Right cardiac atrium (tissue), 5 donors: ENCODE measurements around the gene PXDN. TPM values are rescaled to one million over a fixed set of nuclear protein-coding genes. Genes with fewer than 3 reads are reported as not detected.
A peak's percentile ranks its signal among the peaks of the same experiment; 100 is the strongest.
"Not testable (repeated sequence)": the region's sequence is repeated elsewhere in the genome, so short reads cannot be mapped to it uniquely, and the experiment has no call there.

Experiments
- ATAC-seq, 2 donors: fragments of 200-7000 bp; cut with Tn5 transposase; one replicate each; pipeline versions ENCODE4 v1.8.0 to v1.9.1; 2020; ENCODE audit warnings: moderate library complexity in 2 of 2, mild to moderate bottlenecking in 1 of 2
- DNase-seq, 3 donors: peaks; one replicate each; pipeline ENCODE4 v3.0.0-alpha.2; 2020
- H3K27ac ChIP-seq: one replicate; pipeline ENCODE4 v1.5.1; 2013; ENCODE audit warnings: mild to moderate bottlenecking, low read length, control low read depth, moderate library complexity
- H3K27me3 ChIP-seq: one replicate; pipeline ENCODE4 v1.6.1; 2013; ENCODE audit not compliant: control insufficient read depth, insufficient read depth
- H3K4me1 ChIP-seq: one replicate; pipeline ENCODE4 v1.6.1; 2013; ENCODE audit warnings: low read length; ENCODE audit not compliant: control insufficient read depth, insufficient read depth
- H3K4me3 ChIP-seq: one replicate; pipeline ENCODE4 v1.5.1; 2013; ENCODE audit warnings: low read length, control low read depth
- H3K9me3 ChIP-seq: one replicate; pipeline ENCODE4 v1.6.1; 2013; ENCODE audit warnings: low read length; ENCODE audit not compliant: control insufficient read depth
- whole genome bisulfite sequencing: extraction: QIAGEN DNeasy Blood & Tissue Kit; methylation state at CpG from one replicate; pipeline ENCODE4 v1.1.7; 2013; 5-methylcytosine and 5-hydroxymethylcytosine counted together
- intact Hi-C, 4 donors: fragments of 100-400 bp; cut with DNase I; formaldehyde crosslinking; loops; one replicate each; pipeline versions ENCODE4 v1.11.0 to v1.14.0; 2022 to 2023
- polyA plus RNA-seq: library from polyadenylated mRNA; stranded (reverse); fragments of 200-250 nt; gene quantifications from one replicate; pipeline ENCODE4 v1.2.3, GENCODE V29; 2013
- total RNA-seq, 4 donors: library from RNA; stranded (reverse); fragmentation: NEBNext Ultra II Directional; extraction: Animal tissue kit (Norgen Biotek cat#: 25700); gene quantifications; one replicate each; pipeline ENCODE4 v1.2.1, GENCODE V29; 2021
- donor health status: healthy with polysubstance abuse.
- donor health status: DM: no; HTN: yes; CAD: no.
- donor health status: DM: no; HTN: no; CAD: no.
- donor health status: DM: no; HTN: yes; CAD: no; lungs with severe emphysema.
- donor health status: DM: yes; HTN: yes; CAD: no.

Gene PXDN
- total and polyA plus RNA-seq, 5 donors: 7.6 to 40.7 (median 18.7) TPM

DNA sequence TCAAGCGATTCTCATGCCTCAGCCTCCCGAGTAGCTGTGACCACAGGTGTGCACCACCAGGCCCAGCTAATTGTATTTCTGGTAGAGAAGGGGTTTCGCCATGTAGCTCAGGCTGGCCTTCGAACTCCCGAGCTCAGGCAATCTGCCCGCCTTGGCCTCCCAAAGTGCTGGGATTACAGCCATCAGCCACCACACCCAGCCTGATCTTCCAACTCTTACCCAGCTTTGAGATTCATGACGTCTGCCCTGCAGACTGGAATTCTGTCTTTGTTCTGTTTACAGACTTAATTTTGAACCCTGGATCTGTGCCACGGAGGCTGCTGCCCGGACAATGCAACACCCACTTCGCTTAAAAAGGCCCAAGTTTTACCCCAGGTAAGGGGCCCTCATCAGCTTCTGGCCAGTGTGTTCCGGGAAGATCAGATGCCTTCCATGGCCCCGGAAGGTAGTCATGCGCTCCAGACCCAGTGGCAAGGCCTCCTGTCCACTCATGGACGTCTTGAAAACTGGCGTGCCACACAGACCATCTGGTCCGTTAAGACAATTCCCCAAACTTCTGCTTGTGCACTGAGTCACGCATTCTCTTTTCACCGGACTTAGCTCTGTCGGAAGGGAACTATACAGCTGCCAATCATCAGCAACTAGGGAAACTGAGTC, 5.5 kb downstream of the PXDN start:
- intact Hi-C loops: no loop called here
- 78% methylated on average over 19 of the region's 19 CpGs for WGBS
- Histone ChIP-seq H3K9me3 (no peaks in the 10 kb centered on the region), H3K4me3 (no peak overlapping the region), H3K4me1 (peaks cover 7% of the 10 kb centered on the region), H3K27ac (peak overlapping the region; percentile 49), H3K27me3 (no peaks in the 10 kb centered on the region)
- DNase-seq (peak in 2 of 3 donors; percentile 57 to 62), ATAC-seq (peak in 1 of 2 donors; percentile 52)

DNA sequence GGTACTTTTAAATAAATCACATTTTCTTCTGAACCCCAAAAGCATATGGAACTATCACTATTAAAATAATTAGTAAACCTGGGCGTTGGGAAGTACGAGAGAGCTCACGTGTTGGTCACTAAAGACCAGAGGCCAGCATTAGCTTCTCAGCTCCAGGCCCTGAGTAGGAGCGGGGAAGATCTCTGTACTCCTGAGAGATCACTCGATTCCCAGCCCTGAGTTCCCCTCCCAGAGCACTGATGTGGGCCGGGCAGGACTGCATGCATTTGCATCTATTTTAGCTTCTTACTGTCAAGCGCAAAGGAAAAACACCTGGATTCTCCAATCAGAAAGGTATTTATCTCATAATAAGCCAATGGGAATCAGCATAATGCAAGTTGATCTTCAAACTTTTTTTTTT, 6.2 kb downstream of the PXDN start:
- Histone ChIP-seq H3K27ac (no peak overlapping the region), H3K27me3 (no peaks in the 10 kb centered on the region), H3K4me3 (no peak overlapping the region), H3K4me1 (peaks cover 7% of the 10 kb centered on the region), H3K9me3 (no peaks in the 10 kb centered on the region)
- 81% methylated on average over 7 of the region's 7 CpGs for WGBS
- intact Hi-C loops: no loop called here
- ATAC-seq: no peak
- no peak for DNase-seq

DNA sequence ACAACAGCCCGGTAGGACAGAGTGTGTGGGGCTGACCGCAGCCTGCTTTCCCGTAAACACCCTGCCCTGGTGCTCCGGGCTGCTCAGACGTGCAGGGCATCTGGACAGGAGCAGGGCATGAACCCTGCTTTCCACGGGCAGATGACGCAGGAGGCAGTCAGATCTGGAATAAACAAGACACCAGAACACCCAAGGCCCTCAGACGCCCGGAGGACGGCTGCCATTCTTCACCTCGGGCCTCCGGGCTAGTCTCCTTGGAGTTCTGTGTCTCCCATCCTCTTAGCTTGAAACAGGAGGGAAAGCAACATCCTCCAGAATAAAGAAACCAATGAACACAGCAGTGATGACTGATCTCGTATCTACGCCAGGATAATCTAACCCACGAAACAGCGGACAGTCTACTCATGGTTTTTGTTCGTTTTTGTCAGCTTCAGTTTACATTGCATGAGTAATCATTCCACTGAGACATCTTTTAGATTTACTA, 7.3 kb downstream of the PXDN start:
- Histone ChIP-seq H3K4me3 (no peak overlapping the region), H3K9me3 (no peaks in the 10 kb centered on the region), H3K27me3 (no peaks in the 10 kb centered on the region), H3K27ac (no peak overlapping the region), H3K4me1 (peaks cover 7% of the 10 kb centered on the region)
- 75% methylated on average over 17 of the region's 17 CpGs for WGBS
- intact Hi-C loops: no loop called here
- no peak for ATAC-seq
- peak in 2 of 3 donors; percentile 13 to 28 for DNase-seq

DNA sequence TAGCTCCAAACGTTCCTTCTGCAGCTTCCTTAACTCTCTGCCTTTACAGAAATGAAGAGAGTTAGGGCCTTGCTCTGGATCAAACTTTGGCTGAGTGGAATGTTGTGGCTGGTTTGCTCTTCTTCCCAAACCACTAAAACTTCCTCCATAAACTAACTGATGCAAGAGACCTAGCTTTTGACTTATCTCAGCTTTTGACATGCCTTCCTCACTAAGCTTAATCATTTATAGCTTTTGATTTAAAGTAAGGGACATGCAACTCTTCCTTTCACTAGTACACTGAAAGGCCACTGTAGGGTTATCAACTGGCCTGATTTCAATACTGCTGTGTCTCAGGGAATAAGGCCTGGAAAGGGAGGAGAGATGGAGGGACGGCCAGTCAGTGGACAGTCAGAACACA, 8.3 kb downstream of the PXDN start:
- no peak overlapping the region for H3K27ac ChIP-seq
- no peak for ATAC-seq
- WGBS: 62% methylated on average over 2 of the region's 2 CpGs
- no peaks in the 10 kb centered on the region for H3K9me3 ChIP-seq
- H3K4me1 ChIP-seq: peaks cover 11% of the 10 kb centered on the region
- H3K4me3 ChIP-seq: no peak overlapping the region
- H3K27me3 ChIP-seq: no peaks in the 10 kb centered on the region
- no peak for DNase-seq
- intact Hi-C loops: no loop called here

DNA sequence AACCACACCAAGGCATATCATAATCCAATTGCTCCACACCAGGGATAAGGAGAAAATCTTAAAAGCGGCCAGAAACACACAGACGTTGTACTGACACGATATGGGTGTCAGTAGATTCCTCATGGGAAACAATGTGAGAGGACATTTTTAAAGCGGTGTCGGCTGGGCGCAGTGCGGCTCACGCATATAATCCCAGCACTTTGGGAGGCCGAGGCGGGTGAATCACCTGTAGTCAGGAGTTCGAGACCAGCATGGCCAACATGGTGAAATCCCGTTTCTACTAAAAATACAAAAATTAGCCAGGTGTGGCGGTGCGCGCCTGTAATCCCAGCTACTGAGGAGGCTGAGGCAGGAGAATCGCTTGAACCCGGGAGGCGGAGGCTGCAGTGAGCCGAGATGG, 11.0 kb downstream of the PXDN start:
- intact Hi-C loops, H3K9me3 ChIP-seq, H3K4me3 ChIP-seq, H3K27ac ChIP-seq, H3K27me3 ChIP-seq, ATAC-seq: not testable (repeated sequence)
- WGBS: 97% methylated on average over 19 of the region's 19 CpGs
- peaks cover 16% of the 10 kb centered on the region for H3K4me1 ChIP-seq
- DNase-seq: peak in 1 of 3 donors; percentile 25

DNA sequence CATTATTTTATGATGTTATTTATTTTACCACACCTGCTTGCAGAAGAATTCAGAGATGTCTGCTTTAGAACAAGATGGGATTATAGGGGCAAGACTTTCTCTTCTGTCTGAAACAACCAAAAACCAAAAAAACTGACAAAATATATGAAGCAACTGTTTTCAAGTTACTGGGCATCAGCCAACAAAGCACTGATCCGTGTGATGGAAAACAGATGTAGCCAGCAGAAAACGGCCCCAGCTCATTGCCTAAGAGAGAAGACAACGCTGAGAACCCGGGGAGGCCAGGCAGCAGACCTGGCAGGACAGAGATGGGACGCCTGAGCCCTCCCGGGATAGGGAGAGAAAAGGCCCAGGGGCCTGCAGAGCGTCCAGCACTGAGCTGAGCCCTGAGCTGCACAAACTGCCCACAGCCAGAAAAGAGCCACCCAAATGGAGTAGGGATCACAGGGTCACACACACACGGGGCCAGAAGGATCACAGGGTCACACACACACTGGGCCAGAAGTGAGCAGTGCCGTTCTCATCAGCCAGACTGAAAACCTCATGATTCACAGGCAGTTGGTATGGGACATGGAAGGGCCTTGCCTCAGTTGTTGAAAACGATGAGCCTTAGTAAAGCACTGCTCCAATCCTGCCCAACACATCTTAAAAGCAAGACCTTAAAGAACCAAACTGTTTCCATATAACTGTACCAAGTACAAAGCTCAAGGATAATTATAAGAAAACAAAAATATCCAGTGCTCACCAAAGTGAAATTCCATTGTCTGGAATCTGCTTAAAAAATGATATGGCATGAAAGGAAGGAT, 12.1 kb downstream of the PXDN start:
- Histone ChIP-seq H3K9me3 (no peaks in the 10 kb centered on the region), H3K27ac (peak overlapping the region; percentile 2), H3K4me1 (peaks cover 16% of the 10 kb centered on the region), H3K27me3 (no peaks in the 10 kb centered on the region), H3K4me3 (no peak overlapping the region)
- intact Hi-C loops: no loop called here
- WGBS: 33% methylated on average over 10 of the region's 10 CpGs
- ATAC-seq: peak; percentile 15 to 55
- DNase-seq: peak; percentile 50 to 62 (median 56)

DNA sequence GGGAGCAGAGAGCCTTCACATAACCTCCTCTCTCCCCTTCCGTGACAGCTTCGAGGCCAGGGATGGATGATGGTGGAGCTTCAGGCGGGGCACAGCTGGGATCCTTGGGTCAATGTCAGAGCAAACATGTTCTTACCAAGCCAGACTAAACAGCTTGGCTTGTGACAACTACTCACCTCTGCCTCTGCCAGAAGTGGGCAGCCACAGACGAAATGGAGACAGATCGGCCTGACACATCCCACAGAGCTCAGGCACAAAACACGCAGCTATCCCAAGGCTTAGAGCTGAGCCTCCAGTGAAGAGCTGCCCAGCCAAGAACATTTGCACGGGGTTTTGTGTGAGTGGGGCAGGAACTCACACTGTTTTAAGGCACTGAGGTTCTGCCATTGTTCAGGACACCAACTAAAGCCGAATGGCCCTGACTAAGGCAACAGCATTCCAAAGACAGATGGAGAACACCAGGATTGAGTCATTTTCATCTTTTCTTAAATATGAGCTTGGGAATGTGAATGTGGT, 12.8 kb downstream of the PXDN start:
- Histone ChIP-seq H3K27me3 (no peaks in the 10 kb centered on the region), H3K4me3 (no peak overlapping the region), H3K27ac (peak overlapping the region; percentile 54), H3K9me3 (no peaks in the 10 kb centered on the region), H3K4me1 (peaks cover 16% of the 10 kb centered on the region)
- intact Hi-C loops: no loop called here
- 38% methylated on average over 8 of the region's 8 CpGs for WGBS
- ATAC-seq (peak; percentile 26 to 38), DNase-seq (peak; percentile 38 to 58 (median 52))

DNA sequence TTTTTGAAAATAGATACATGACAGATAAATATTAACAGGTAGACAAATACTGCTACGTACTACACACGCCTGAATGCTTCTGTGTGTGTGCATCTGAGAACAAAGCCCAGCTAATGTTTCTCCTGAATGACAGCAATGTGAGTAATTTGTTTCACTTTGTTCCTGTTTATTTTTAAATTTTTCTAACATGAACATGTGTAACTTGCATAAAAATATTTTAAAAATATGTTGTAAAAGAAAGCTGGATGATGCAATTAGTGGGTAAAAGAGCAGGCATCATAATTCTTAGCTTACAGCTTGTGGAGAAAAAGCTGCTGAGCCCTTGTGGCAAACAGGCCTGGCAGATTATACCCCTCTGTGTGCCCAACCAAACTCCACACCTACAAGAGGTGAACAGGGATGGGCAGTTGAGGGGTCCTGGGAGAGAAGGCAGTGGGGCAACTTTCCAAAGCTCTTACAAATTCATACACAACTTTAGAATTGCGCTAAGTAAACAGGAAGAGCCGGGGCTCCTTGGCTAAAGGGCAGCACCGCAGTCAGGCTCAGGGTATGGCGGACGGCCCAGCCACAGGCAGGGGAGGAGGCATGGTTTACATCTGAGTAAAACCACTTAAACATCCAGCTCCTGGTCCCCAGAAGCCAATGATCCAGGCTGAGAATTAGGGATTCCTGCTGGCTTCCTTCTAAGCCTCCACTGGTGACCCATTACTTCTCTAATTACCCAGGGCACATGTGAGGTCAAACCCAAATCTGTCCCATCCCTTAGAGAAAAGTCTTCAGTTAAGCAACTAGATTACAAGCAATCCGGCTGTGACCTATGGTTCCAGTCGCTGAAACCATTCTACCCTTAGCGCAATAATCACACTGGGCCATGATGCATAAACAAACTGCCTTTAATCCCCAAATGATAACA, 14.0 kb downstream of the PXDN start:
- Histone ChIP-seq H3K9me3 (no peaks in the 10 kb centered on the region), H3K27ac (peak overlapping the region; percentile 54), H3K4me3 (no peak overlapping the region), H3K4me1 (peaks cover 16% of the 10 kb centered on the region), H3K27me3 (no peaks in the 10 kb centered on the region)
- intact Hi-C loops: no loop called here
- DNase-seq (peak; percentile 27 to 71 (median 62)), ATAC-seq (peak; percentile 45 to 56)
- 46% methylated on average over 10 of the region's 10 CpGs for WGBS

DNA sequence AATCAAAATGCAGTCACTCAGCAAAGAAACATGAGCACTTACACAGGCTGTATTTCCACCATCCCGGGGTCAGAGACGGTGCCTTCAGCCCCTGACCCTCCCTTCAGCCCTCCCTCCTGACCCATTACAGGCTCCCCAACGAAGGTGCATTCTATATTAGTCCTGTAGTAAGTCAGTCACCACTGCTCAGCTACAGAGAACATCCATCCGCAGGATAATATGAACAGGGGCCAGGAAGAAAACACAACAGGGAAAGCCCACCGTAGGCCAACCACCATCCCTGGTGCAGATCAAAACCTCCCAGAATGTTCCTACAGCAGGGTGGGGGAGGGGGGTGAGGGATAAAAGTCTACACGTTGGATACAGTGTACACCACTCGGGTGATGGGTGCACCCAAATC, 15.1 kb downstream of the PXDN start:
- Histone ChIP-seq H3K27me3 (no peaks in the 10 kb centered on the region), H3K9me3 (no peaks in the 10 kb centered on the region), H3K27ac (peak overlapping the region; percentile 44), H3K4me3 (no peak overlapping the region), H3K4me1 (peaks cover 16% of the 10 kb centered on the region)
- DNase-seq (no peak), ATAC-seq (no peak)
- 60% methylated on average over 7 of the region's 7 CpGs for whole genome bisulfite sequencing
- intact Hi-C loops: no loop called here

DNA sequence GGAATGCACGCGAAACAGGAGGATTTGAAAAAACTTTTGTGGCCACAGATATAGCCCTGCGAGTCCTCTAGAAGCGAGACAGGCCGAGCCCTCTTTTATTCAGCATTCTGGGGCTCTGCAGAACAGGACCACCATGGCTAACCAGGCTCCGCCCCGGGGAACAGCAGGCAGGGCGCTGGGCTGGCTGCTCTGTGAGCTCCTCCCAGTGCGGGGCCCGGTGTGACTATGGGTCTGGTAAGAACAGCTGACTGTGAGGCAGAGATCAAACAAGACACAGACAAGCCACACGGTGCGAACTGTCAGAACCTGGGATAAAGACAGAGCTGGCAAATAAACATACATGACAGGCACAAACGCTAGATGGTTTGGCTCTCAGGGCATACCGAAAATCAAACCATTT, 15.5 kb downstream of the PXDN start:
- intact Hi-C loops: no loop called here
- Histone ChIP-seq H3K27ac (peak overlapping the region; percentile 44), H3K4me3 (no peak overlapping the region), H3K9me3 (no peaks in the 10 kb centered on the region), H3K27me3 (no peaks in the 10 kb centered on the region), H3K4me1 (peaks cover 16% of the 10 kb centered on the region)
- WGBS: 55% methylated on average over 14 of the region's 14 CpGs
- ATAC-seq (peak; percentile 45 to 53), DNase-seq (peak; percentile 28 to 74 (median 72))
